Forelimb muscle (tissue), 1 donor: ENCODE data around the gene ARPC1A. TPM values are rescaled to one million over a fixed set of nuclear protein-coding genes. Genes with fewer than 3 reads are reported as not detected.
"Not testable (repeated sequence)": the region's sequence is repeated elsewhere in the genome, so short reads cannot be mapped to it uniquely, and the experiment has no call there.

Source experiments
- DNase-seq: peaks from one replicate; pipeline ENCODE4 v3.0.0-alpha.2; 2013; ENCODE audit warnings: low read depth
- polyA plus RNA-seq: library from polyadenylated mRNA; unstranded; fragments of 120-200 nt; gene quantifications from one replicate; pipeline ENCODE4 v1.2.1, GENCODE V29; 2013; ENCODE audit not compliant: insufficient read length

The ARPC1A gene
- polyA plus RNA-seq, 1 donor = 55.8 TPM

DNA sequence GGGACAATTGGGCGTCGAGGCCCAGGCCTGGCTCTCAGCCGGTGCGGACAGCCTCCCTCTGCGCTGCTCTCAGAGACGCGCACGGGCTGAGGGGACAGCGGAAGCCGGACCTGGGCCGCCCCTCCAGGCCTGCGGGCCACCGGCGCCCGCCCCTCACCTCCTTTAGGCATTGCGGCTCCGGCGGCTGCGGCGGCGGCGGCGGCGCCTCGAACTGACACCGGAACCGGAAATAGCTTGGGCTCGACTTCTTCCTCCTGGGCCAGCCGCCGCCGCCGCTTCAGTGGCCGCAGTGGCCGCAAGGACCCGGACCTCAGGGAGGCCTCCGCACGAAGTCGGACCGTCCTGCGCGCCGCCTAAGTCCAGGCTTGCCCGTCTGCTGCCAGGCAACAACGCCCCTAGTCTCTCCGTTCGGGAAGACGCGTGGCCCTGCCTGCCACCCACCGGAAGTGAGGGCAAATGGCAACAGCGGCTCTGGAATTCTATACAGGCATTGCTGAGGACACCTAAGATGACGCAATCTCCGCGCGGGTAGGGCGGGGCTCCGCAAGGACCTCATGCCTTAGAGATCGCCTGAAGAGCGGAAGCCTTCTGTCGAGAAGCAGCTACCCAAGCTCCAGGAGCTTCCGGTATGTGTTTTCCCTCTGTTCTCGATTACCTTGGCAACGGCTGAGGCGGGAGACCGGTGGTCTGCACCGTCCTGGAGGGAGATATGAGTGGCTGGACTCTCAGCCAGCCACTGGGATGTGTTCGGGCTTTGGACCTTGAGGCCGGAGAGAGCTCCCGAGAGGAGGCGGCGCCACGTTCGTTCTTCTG lies 82.9 kb downstream of the ARPC1A start, which contains the start of the genes BUD31 and PDAP1:
BUD31 (plus strand) TSS at position 591 of the 813 bp plus-strand sequence. CDS start 2,124 bp downstream, outside the sequence.
PDAP1 (minus strand) TSS at position 219 of the 813 bp plus-strand sequence; CDS start at position 170, 49 bp downstream.
- DNase-seq = peak; percentile 82

DNA sequence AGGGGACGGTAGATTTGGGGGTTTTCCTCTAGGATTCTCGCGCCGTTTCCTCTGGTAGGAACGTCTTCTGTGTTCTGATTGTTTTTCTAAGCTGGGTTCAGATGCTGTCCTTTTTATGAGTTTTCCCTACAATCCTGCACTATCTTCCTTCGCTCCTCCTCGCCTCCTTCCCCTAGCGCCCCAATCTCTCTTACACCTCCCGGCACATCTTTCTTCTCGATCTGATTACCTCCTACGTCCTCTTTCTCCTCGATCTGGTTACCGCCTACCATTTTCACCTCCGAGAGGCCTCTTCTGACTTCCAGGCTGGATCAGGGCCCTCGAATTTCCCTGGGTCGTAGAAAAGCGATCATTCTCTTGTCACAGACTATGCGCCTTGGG lies 83.5 kb downstream of the ARPC1A start:
- DNase-seq = no peak

GRCh38 chr7:99409806-99410205 lies 84.1 kb downstream of the ARPC1A start:
- no peak for DNase-seq

GRCh38 chr7:99410635-99411034 lies 84.9 kb downstream of the ARPC1A start:
- no peak for DNase-seq

GRCh38 chr7:99415513-99416127 lies 89.9 kb downstream of the ARPC1A start:
- DNase-seq = not testable (repeated sequence)

Other genes with a start within 250 kb of the ARPC1A start
- gene SMURF1, start 181.8 kb upstream of the ARPC1A start, polyA plus RNA-seq = 8.8 TPM
- not detected for gene KPNA7, start 117.8 kb upstream of the ARPC1A start, polyA plus RNA-seq
- 0.18 TPM for gene MYH16, start 53.1 kb upstream of the ARPC1A start, polyA plus RNA-seq
- gene ARPC1B, start 48.8 kb downstream of the ARPC1A start, polyA plus RNA-seq = 35.0 TPM
- 109 TPM for gene PDAP1, start 82.7 kb downstream of the ARPC1A start, polyA plus RNA-seq
- gene BUD31, start 83.1 kb downstream of the ARPC1A start, polyA plus RNA-seq = 68.8 TPM
- gene PTCD1, start 112.9 kb downstream of the ARPC1A start, polyA plus RNA-seq = 3.7 TPM
- gene CPSF4, start 113.0 kb downstream of the ARPC1A start, polyA plus RNA-seq = 38.6 TPM
- gene ATP5MF, start 140.3 kb downstream of the ARPC1A start, polyA plus RNA-seq = 366 TPM
- gene ZNF789, start 147.0 kb downstream of the ARPC1A start, polyA plus RNA-seq = 37.8 TPM
- 9.7 TPM for gene ZNF394, start 174.4 kb downstream of the ARPC1A start, polyA plus RNA-seq
- gene ZKSCAN5, start 178.8 kb downstream of the ARPC1A start, polyA plus RNA-seq = 9.4 TPM
- 8.6 TPM for gene FAM200A, start 226.2 kb downstream of the ARPC1A start, polyA plus RNA-seq
- gene ZNF655, start 232.7 kb downstream of the ARPC1A start, polyA plus RNA-seq = 46.1 TPM